Fibroblast of upper back skin (primary cell): Measurements from ENCODE around the gene JMJD6.
"Not testable (repeated sequence)": the region's sequence is repeated elsewhere in the genome, so short reads cannot be mapped to it uniquely, and the experiment has no call there.

ENCODE experiments used
- DNase-seq: peaks from one replicate; pipeline ENCODE4 v3.0.0-alpha.2; 2013

The JMJD6 gene

GRCh38 chr17:76716146-76716838 is 10.1 kb downstream of the JMJD6 start:
- peak; percentile 98 for DNase-seq

GRCh38 chr17:76715496-76715830 is 10.9 kb downstream of the JMJD6 start:
- DNase-seq = no peak

- peak; percentile 58 for DNase-seq
Measured at GRCh38 chr17:76714822-76715495, 11.4 kb downstream of the JMJD6 start.

GRCh38 chr17:76714336-76714735 is 12.1 kb downstream of the JMJD6 start:
- no peak for DNase-seq

- no peak for DNase-seq
Measured at GRCh38 chr17:76713765-76714164, 12.6 kb downstream of the JMJD6 start.

GRCh38 chr17:76712321-76712720 is 14.1 kb downstream of the JMJD6 start:
- not testable (repeated sequence) for DNase-seq

DNA sequence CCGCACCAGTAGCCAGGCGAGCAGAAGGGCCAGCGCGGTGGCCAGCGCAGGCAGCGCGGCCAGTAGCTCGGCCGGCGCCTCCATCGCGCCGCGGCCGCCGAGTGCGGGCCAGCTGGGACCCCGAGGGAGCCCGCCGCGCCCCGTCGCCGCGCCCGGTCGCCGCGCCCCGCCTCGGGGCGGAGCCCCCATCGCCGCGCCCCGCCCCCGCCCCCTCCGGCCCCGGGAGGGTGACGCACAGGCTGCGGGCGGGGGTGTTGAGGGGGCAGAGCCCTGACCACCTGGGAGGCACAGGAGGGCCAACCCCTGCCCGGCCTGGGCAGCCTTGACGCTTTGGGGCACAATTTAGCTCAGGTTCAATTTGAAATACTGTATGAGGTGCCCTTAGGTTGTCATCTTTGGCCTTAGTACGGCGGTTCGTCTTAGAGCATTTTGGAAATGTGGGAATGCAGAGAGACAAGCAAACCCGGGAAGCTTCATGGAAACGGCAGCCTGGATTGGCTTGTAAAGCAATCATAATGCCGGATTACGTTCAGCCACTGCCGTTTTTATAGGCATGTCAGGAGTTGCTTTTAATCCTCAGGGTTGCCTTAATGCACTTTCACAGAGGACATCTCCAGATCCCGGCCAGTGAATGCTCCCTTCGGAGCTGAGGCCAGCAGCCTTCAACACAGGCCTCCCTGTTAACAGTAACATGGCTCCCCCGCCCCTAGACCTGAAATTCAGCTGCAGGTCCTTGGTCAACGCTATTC is 15.4 kb downstream of the JMJD6 start, which contains the start of gene MXRA7:
TSS of gene MXRA7 (minus strand) at position 103 of the 749 bp plus-strand sequence. CDS start at position 84, 19 bp downstream.
- DNase-seq = peak; percentile 69

GRCh38 chr17:76709951-76710862 is 16.2 kb downstream of the JMJD6 start:
- not testable (repeated sequence) for DNase-seq

- peak; percentile 99 for DNase-seq
Measured at GRCh38 chr17:76709077-76709950, 17.1 kb downstream of the JMJD6 start.

DNA sequence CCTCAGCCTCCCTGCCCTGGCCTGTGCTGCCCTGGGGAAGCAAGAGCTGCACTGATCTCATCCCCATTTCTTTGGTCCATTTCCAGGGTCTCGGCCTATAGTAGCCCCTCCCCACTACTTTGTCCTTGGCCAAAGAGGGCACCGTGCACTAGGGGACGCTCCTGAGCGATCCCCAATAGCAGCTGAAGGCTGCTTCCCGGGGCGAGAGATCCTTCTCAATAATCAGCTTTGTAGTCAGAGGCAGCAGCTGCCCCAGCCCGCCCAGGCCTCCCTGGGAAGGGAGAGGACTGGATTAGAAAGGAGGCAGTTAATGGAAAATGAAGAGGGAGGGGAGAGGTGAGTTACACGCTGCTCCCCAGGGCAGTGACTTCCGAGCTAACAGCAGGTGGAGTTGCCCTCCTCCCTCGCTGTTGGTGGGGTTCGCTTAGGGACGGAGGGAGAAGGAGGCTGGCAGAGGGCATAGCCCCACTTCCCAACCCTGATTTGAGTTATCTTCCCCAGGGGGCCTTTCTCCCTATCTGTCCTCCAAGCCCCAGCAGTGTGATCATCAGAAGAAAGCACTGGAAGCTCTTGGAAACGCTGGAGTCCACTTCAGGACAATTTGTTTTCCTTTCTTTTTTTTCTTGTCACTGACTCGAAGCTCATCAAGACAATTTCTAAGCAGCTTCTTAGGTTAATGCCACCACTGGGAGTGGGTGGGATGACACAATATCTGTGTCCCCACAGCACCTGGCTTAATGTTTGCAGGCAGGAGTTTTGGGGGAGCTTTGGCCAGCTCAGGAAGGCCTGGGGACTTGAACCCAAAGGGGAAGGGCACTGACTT is 18.2 kb downstream of the JMJD6 start:
- no peak for DNase-seq

DNA sequence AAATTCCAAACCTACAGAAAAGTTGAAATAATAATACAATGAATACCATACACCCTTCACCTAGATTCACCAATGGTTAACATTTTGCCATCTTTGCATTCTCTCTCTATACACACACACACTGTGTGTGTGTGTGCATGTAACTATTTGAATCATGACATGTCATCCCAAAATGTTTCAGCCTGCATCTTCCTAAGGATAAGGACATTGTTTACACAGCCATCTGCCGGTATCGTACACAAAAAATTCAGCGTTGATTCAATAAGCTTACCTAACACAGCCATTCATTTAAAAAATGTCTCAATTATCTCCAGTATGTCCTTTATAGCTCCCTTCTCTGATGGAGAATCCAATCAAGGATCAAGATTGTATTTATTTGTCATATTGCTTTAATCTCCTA is 19.6 kb downstream of the JMJD6 start:
- DNase-seq = no peak

DNA sequence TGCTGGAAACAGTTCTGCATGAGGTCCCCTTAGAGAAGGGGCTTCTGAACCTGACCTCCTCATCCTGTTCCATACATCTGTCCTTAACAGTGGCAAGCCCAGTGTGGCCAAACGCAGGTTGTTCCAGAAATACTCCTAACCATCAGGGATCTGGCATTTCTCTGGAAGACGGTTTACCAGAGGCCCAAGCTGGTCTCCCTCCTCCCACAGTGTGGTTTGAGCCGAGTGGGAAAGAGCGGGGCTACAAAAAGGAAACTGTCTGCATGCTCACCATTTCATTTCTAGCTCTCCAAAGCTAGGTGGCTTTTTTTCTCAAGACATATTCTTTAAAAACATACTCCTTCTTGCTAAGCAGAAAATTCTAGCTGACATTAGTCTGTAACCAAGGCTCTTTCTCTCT is 21.6 kb downstream of the JMJD6 start:
- no peak for DNase-seq

- no peak for DNase-seq
Measured at GRCh38 chr17:76702941-76703637, 23.3 kb downstream of the JMJD6 start.

DNA sequence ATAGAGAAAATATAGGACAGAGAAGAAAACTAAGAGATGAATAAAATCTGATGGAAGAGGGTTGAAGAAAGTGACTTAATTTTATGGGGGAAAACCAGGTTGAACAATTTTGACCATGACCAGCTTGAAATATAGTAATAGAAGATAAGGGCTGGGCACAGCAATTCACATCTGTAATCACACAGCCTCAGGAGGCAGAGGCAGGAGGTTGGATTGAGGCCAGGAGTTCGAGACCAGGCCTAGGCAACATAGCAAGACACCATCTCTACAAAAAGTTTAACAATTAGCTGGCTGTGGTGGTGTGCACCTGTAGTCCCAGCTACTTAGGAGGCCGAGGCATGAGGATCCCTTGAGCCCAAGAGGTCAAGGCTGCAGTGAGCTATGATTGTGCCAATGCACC is 24.3 kb downstream of the JMJD6 start:
- DNase-seq = no peak

- no peak for DNase-seq
Measured at GRCh38 chr17:76701471-76701967, 24.9 kb downstream of the JMJD6 start.

DNA sequence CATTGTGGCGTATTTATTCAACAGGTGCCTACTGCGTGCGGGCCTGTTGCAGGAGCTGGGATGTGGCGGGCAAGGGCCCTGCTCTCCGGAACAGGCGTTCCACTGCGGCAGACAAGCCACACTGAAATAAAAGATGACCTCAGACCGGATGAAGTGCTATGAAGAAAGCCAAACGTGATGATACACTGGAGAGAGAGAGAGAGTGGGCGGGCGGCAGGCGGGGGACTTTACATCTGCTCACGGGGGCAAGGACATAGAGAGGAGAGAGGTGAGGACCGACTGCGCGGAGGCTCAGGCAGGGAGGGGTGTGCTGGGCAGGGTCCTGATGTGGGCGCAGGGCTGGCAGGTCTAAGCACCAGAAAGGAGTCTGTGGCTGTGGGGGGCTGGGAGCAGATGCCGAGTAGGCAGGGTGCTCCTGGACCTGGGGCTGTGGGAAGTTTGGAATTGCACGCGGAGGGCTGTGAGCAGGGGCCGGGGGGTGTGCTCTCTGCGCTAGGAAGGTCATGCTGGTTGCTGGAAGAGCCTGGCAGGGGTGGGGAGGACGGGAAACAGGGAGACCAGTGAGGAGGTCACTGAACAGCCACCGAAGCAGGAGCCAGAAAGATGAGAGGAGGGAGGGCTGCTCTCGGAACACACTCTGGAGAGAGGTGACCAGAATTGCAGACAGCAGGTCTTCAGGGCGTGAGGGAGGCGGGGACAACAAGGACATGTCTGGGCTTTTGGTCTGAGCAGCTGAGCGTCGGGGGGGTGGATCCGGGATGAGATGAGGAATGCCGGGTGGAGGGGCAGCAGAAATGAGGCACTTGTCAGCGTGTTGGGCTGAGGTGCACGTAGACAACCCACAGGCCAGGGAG is 25.6 kb downstream of the JMJD6 start:
- peak; percentile 71 for DNase-seq

GRCh38 chr17:76700270-76700616 is 26.2 kb downstream of the JMJD6 start:
- no peak for DNase-seq

DNA sequence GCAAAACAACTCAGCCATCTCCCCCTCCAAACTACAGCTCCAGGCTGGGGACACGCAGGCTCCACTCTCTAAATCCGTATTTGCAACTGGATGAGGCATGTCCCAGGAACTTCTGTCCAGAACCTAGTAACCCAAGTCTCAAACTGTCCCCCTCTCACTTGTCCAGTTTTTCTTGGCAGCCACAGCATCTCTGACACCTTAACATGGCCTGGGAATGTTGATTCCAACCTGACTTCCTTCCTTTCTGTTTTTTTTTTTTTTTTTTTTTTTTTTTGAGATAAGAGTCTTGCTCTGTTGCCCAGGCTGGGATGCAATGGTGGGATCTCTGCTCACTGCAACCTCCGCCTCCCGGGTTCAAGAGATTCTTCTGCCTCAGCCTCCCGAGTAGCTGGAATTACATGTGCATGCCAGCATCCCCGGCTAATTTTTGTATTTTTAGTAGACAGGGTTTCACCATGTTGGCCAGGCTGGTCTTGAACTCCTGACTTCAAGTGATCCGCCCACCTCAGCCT is 27.9 kb downstream of the JMJD6 start:
- not testable (repeated sequence) for DNase-seq
